GM12801 (cell line): ENCODE measurements around the gene PLA2G2D.

ENCODE experiments used
- TF ChIP-seq, protein P1 (sequence below): IDR thresholded peaks from one replicate; pipeline ENCODE4 v1.5.1; 2011; ENCODE audit warnings: control low read depth; ENCODE audit not compliant: insufficient read length; ENCODE audit errors: extremely low read depth

PLA2G2D gene

GRCh38 chr1:20158358-20159070 is 39.2 kb upstream of the PLA2G2D start:
- TF ChIP-seq, protein P1, sequence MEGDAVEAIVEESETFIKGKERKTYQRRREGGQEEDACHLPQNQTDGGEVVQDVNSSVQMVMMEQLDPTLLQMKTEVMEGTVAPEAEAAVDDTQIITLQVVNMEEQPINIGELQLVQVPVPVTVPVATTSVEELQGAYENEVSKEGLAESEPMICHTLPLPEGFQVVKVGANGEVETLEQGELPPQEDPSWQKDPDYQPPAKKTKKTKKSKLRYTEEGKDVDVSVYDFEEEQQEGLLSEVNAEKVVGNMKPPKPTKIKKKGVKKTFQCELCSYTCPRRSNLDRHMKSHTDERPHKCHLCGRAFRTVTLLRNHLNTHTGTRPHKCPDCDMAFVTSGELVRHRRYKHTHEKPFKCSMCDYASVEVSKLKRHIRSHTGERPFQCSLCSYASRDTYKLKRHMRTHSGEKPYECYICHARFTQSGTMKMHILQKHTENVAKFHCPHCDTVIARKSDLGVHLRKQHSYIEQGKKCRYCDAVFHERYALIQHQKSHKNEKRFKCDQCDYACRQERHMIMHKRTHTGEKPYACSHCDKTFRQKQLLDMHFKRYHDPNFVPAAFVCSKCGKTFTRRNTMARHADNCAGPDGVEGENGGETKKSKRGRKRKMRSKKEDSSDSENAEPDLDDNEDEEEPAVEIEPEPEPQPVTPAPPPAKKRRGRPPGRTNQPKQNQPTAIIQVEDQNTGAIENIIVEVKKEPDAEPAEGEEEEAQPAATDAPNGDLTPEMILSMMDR = no peak

DNA sequence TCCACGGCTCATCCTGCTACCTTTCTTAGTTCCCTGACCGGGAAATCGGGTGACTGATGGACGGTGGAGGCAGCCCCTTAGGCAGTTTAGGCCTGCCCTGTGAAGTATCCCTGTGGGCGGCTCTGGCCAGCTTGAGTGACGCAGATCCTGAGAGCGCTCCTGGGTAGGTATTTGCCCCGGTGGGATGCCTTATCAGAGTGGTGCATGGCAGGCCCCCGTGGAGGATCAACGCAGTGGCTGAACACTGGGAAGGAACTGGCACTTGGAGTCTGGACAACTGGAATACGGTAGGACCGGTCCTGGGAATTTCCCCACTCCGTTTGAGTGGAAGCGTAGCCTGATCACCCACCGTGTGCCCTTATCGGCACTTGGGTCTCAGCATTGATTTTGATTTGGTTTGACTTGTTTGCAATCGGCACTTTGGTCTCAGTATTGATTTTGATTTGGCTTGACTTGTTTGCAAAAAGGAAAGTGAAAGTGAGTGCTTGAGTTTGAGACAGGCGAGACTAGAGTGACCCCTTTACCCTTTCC is 35.0 kb upstream of the PLA2G2D start:
- TF ChIP-seq, protein P1 = no peak

- TF ChIP-seq, protein P1 = no peak
Observed at GRCh38 chr1:20153000-20153418, 33.7 kb upstream of the PLA2G2D start.

- TF ChIP-seq, protein P1 = no peak
Observed at GRCh38 chr1:20152599-20152930, 33.2 kb upstream of the PLA2G2D start.

DNA sequence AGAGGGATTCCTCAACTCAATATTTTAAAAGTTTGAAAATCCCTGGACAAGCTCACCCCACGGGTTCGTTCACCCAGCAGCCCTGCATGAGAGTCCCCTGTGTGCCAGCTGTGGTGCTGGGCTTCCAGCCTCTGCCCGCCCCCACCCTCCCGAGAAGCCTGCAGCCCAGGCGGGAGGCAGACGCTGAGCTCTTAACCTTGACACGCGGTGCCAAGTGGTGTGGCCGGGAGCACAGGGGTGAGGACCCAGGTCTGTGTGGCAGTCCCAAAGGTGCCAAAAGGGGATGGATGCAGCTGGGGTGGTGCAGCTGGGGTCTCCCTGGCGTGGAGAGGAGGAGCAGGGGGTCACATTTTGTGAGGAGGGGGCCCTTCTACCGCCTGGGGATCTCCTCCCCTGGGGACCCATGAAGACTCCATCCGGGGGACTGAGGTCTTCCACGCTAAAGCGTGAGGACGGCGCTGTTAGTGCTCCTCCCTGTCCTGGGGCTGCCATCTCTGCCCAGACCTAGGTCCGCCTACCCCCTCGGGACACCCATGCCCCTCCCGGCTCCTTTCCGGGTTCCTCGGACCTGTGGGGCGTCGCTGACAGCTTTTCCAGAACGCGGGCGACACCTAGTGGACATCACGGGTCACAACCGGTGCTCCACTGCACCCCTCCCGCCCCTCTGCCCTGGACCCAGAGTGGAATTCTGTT is 32.7 kb upstream of the PLA2G2D start:
- TF ChIP-seq, protein P1 = no peak

- TF ChIP-seq, protein P1 = no peak
Observed at GRCh38 chr1:20150969-20151368, 31.6 kb upstream of the PLA2G2D start.

GRCh38 chr1:20150326-20150705 is 31.0 kb upstream of the PLA2G2D start:
- TF ChIP-seq, protein P1 = no peak
